ENCODE measurements around the gene MMP12.
"Not testable (repeated sequence)": the region's sequence is repeated elsewhere in the genome, so short reads cannot be mapped to it uniquely, and the experiment has no call there.

Gene MMP12

DNA sequence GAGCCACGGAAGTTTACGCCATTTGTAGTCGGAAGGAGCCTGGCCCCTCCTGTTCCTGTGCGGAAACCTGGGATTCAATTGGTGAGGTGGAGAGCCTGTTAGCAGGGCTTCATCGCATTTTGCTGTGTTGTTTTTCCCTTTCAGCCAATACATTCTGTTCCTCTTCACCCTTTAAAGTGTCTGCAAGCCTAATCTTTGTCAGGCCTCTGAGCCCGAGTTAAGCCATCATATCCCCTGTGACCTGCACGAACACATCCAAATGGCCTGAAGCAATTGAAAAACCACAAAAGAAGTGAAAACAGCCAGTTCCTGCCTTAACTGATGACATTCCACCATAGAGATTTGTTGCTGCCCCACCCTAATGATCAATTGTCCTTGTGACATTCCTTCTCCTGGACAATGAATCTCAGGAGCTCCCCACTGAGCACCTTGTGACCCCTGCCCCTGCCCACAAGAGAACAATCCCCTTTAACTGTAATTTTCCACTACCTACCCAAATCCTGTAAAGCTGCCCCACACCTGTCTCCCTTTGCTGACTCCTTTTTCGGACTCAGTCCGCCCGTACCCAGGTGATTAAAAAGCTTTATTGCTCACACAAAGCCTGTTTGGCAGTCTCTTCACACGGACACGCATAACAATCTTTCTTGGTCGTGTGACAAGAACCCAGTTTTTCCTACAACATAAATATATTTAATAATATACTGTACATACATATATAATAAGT, 37.1 kb upstream of the MMP12 start:
- DNase-seq (ENCODE audit: low read depth): no peak
- TF ChIP-seq, protein P1, sequence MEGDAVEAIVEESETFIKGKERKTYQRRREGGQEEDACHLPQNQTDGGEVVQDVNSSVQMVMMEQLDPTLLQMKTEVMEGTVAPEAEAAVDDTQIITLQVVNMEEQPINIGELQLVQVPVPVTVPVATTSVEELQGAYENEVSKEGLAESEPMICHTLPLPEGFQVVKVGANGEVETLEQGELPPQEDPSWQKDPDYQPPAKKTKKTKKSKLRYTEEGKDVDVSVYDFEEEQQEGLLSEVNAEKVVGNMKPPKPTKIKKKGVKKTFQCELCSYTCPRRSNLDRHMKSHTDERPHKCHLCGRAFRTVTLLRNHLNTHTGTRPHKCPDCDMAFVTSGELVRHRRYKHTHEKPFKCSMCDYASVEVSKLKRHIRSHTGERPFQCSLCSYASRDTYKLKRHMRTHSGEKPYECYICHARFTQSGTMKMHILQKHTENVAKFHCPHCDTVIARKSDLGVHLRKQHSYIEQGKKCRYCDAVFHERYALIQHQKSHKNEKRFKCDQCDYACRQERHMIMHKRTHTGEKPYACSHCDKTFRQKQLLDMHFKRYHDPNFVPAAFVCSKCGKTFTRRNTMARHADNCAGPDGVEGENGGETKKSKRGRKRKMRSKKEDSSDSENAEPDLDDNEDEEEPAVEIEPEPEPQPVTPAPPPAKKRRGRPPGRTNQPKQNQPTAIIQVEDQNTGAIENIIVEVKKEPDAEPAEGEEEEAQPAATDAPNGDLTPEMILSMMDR (IDR thresholded peaks at IDR 0.05; ENCODE audit: control insufficient read depth, insufficient read depth, low read depth, low read length, missing control alignments): no peak
- no peak overlapping the region for H3K4me3 ChIP-seq (ENCODE audit: control insufficient read depth, low read depth, low read length)

DNA sequence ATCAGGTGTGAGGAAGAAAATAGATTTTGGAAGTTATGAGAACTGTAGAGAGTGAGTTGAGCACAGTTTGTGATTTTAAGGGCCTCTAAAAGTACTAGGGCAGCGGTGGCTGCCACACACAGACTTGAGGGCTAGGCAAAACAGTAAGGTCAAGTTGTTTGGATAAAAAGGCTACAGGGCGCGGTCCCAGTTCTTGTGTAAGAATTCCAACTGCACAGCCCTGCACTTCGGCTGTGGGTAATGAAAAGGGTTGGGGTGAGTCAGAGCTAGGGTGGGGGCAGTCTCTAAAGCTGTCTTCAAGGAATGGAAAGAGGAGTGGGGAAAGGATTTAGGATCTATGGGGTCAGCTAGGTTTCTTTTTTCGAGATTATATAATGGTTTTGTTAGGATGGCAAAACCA, 31.1 kb upstream of the MMP12 start:
- not testable (repeated sequence) for DNase-seq (ENCODE audit: low read depth); H3K4me3 ChIP-seq (ENCODE audit: control insufficient read depth, low read depth, low read length)

DNA sequence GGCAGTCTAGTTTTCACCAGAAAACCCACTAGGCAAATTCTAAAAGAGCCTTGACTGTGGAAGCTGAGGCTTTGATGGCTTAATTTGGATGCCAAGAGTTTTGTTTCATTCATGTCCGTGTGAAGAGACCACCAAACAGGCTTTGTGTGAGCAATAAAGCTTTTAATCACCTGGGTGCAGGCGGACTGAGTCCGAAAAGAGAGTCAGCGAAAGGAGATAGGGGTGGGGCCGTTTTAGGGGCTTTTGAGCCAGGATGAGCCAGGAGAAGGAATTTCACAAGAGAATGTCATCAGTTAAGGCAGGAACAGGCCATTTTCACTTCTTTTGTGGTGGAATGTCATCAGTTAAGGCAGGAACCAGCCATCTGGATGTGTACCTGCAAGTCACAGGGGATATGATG, 29.1 kb upstream of the MMP12 start:
- H3K4me3 ChIP-seq (ENCODE audit: control insufficient read depth, low read depth, low read length); DNase-seq (ENCODE audit: low read depth): not testable (repeated sequence)

DNA sequence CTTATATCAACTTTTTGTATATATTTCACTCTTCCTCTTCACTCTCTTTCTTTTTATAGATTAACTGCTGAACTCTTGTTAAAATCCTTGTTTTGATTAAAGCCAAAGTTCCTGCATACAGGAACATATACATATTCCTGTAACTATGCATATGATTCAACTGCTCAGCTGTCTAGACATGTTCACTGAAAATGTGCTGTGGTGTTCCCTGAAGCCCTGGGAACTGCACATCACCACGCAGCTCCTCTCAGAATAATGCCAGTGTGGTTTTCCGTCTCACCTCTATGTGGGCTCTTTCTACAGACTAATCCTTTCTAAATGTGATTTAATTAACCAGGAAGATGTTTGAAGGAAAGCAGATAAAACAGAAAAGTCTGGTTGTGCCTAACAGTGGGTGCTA, 25.6 kb upstream of the MMP12 start:
- DNase-seq (ENCODE audit: low read depth): no peak
- no peak overlapping the region for H3K4me3 ChIP-seq (ENCODE audit: control insufficient read depth, low read depth, low read length)
- TF ChIP-seq, protein P1 (IDR thresholded peaks at IDR 0.05; ENCODE audit: control insufficient read depth, insufficient read depth, low read depth, low read length, missing control alignments): no peak

DNA sequence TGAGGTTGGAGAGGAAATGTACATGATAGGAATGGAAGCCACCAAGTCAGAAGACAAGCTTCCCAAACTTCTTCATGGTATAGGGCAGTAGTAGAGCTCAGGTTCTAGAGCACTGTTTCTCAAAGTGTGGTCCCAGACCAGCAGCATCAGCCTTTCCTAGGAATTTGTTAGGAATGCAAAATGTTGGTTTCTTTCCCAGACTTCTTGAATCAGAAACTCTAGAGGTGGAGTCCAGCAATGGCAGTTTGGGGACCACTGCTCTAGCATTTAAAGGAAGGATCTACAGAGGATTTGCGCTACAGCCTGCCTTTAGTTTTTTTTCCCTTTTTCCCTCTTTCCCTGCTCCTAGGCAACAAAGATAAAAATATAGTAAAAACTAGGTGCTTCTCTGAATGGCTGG, 17.0 kb upstream of the MMP12 start:
- H3K4me3 ChIP-seq (ENCODE audit: control insufficient read depth, low read depth, low read length): no peak overlapping the region
- TF ChIP-seq, protein P1 (IDR thresholded peaks at IDR 0.05; ENCODE audit: control insufficient read depth, insufficient read depth, low read depth, low read length, missing control alignments): peak; percentile 8
- no peak for DNase-seq (ENCODE audit: low read depth)

DNA sequence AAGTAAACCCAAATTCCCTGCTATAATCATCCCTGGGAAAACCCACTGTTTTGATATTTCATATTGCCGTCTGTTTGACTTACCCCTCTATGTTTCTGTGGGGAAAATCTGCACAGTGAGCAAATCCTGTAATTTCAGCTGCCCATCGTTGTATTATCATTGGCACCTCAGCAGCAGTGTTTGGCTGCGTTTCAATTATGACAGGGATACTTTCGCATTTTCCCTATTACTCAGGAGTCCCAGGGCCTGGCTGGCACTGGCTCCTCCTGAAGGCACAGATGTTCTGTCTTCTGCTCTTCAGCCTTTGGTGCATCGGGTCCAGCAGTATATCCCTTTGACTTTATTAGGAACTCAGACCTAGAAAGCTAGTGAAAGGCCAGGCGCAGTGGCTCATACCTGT, 12.2 kb upstream of the MMP12 start:
- DNase-seq (ENCODE audit: low read depth): no peak
- H3K4me3 ChIP-seq (ENCODE audit: control insufficient read depth, low read depth, low read length): no peak overlapping the region
- TF ChIP-seq, protein P1 (IDR thresholded peaks at IDR 0.05; ENCODE audit: control insufficient read depth, insufficient read depth, low read depth, low read length, missing control alignments): no peak

DNA sequence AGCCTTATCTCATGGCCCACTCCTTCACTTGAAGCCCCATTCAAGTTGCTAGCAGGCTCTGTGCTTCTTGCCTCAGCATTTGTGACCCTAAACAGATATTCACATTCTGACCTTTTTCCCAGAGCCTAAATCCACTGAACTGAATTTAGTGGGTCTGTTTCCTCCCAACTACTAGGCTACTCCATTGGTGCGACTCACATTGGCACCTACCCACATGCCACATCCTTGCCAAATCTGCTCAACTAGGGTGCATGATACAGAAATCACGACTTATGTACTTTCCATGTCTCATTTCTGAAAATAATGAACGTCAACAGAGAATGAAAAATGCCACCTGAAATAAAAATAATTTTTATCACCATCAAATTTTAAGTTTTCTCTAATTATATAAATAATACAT, 8.4 kb upstream of the MMP12 start:
- H3K4me3 ChIP-seq (ENCODE audit: control insufficient read depth, low read depth, low read length): no peak overlapping the region
- TF ChIP-seq, protein P1 (IDR thresholded peaks at IDR 0.05; ENCODE audit: control insufficient read depth, insufficient read depth, low read depth, low read length, missing control alignments): no peak
- no peak for DNase-seq (ENCODE audit: low read depth)

All from AG09309 (cell line).